Karpas-422 (cell line): Measurements from ENCODE around the gene COL13A1. TPM values are rescaled to one million over a fixed set of nuclear protein-coding genes. Genes with fewer than 3 reads are reported as not detected.

Experiments
- DNase-seq: peaks from one replicate; pipeline ENCODE4 v3.0.0-alpha.2; 2015
- H2AFZ ChIP-seq: fragments of 200-600 bp; sonication (generic); 2 replicates; pipeline ENCODE4 v1.6.1; 2014; ENCODE audit warnings: antibody characterized with exemption, low read length, mixed read lengths
- H3K27ac ChIP-seq: fragments of 200-600 bp; sonication (generic); 2 replicates; pipeline ENCODE4 v1.5.1; 2014; ENCODE audit warnings: mild to moderate bottlenecking, low read length, moderate library complexity
- H3K27me3 ChIP-seq: fragments of 200-600 bp; sonication (generic); 2 replicates; pipeline ENCODE4 v1.6.1; 2014; ENCODE audit warnings: low read length, mixed read lengths
- H3K36me3 ChIP-seq: fragments of 200-600 bp; sonication (generic); 2 replicates; pipeline ENCODE4 v1.6.1; 2014; ENCODE audit warnings: low read length, mixed read lengths; ENCODE audit not compliant: insufficient read depth
- H3K4me1 ChIP-seq: fragments of 200-600 bp; sonication (generic); 2 replicates; pipeline ENCODE4 v1.6.1; 2014; ENCODE audit warnings: mild to moderate bottlenecking, low read length, mixed read lengths
- H3K4me2 ChIP-seq: fragments of 200-600 bp; sonication (generic); 2 replicates; pipeline ENCODE4 v1.6.1; 2014; ENCODE audit warnings: low read length, low read depth, mild to moderate bottlenecking; ENCODE audit not compliant: poor library complexity, severe bottlenecking
- H3K4me3 ChIP-seq: fragments of 200-600 bp; sonication (generic); 2 replicates; pipeline ENCODE4 v1.5.1; 2014; ENCODE audit warnings: mild to moderate bottlenecking, antibody characterized with exemption, low read length, mixed read lengths
- H3K79me2 ChIP-seq: fragments of 200-600 bp; sonication (generic); 2 replicates; pipeline ENCODE4 v1.6.1; 2014; ENCODE audit warnings: mild to moderate bottlenecking, low read length, mixed read lengths
- H3K9ac ChIP-seq: fragments of 200-600 bp; sonication (generic); 2 replicates; pipeline ENCODE4 v1.6.0; 2014; ENCODE audit warnings: low read length
- H3K9me2 ChIP-seq: fragments of 200-600 bp; sonication (generic), shearing (Covaris generic); replicated peaks from 2 replicates; pipeline ENCODE4 v1.6.0; 2014; ENCODE audit warnings: mild to moderate bottlenecking, low read length, moderate library complexity; ENCODE audit not compliant: insufficient read depth
- H3K9me3 ChIP-seq: fragments of 300-700, 200-600 bp; sonication (generic); 2 replicates; pipeline ENCODE4 v1.6.1; 2014; ENCODE audit warnings: low read length, mixed read lengths
- H4K20me1 ChIP-seq: fragments of 200-600 bp; sonication (generic); 2 replicates; pipeline ENCODE4 v1.6.1; 2014; ENCODE audit warnings: mild to moderate bottlenecking, antibody characterized with exemption, low read length, low read depth; ENCODE audit not compliant: insufficient read depth
- total RNA-seq: library from RNA; depleted of rRNA; stranded (reverse); fragments of >200 nt; shearing (Covaris generic); gene quantifications from 2 replicates; pipeline ENCODE4 v1.2.3, GENCODE V29; 2014; ENCODE audit warnings: low replicate concordance

COL13A1 gene
- total RNA-seq, 1 experiment from 2014 or later = not detected

- H4K20me1 ChIP-seq = no peaks in the 10 kb centered on the region
- no peak overlapping the region for H3K4me2 ChIP-seq
- peaks cover 6% of the 10 kb centered on the region for H3K4me1 ChIP-seq
- H3K27me3 ChIP-seq = no peaks in the 10 kb centered on the region
- no peak overlapping the region for H3K27ac ChIP-seq
- H2AFZ ChIP-seq = no peak overlapping the region
- H3K36me3 ChIP-seq = no peaks in the 10 kb centered on the region
- H3K9me2 ChIP-seq = no peaks in the 10 kb centered on the region
- no peaks in the 10 kb centered on the region for H3K79me2 ChIP-seq
- no peak overlapping the region for H3K4me3 ChIP-seq
- H3K9ac ChIP-seq = no peak overlapping the region
- DNase-seq = no peak
- no peaks in the 10 kb centered on the region for H3K9me3 ChIP-seq
These were observed 26.6 kb downstream of the COL13A1 start for GRCh38 chr10:69828144-69828870.

- no peak for DNase-seq
- no peaks in the 10 kb centered on the region for H3K9me3 ChIP-seq
- no peak overlapping the region for H3K27ac ChIP-seq
- no peak overlapping the region for H2AFZ ChIP-seq
- no peaks in the 10 kb centered on the region for H3K27me3 ChIP-seq
- H3K4me2 ChIP-seq = no peak overlapping the region
- peaks cover 6% of the 10 kb centered on the region for H3K4me1 ChIP-seq
- H3K36me3 ChIP-seq = no peaks in the 10 kb centered on the region
- no peaks in the 10 kb centered on the region for H4K20me1 ChIP-seq
- H3K9me2 ChIP-seq = no peaks in the 10 kb centered on the region
- H3K9ac ChIP-seq = no peak overlapping the region
- no peak overlapping the region for H3K4me3 ChIP-seq
- H3K79me2 ChIP-seq = no peaks in the 10 kb centered on the region
These were observed 28.1 kb downstream of the COL13A1 start for GRCh38 chr10:69829775-69830174.

GRCh38 chr10:69831231-69831855, 29.6 kb downstream of the COL13A1 start:
- Histone ChIP-seq H3K27me3 (no peaks in the 10 kb centered on the region), H3K4me3 (no peak overlapping the region)
- DNase-seq = no peak

GRCh38 chr10:69835233-69835632, 33.5 kb downstream of the COL13A1 start:
- H2AFZ ChIP-seq = no peak overlapping the region
- H3K4me2 ChIP-seq = no peak overlapping the region
- DNase-seq = no peak
- no peak overlapping the region for H3K9ac ChIP-seq
- H3K79me2 ChIP-seq = no peaks in the 10 kb centered on the region
- no peaks in the 10 kb centered on the region for H3K9me3 ChIP-seq
- H3K27ac ChIP-seq = no peak overlapping the region
- H4K20me1 ChIP-seq = no peaks in the 10 kb centered on the region
- H3K27me3 ChIP-seq = no peaks in the 10 kb centered on the region
- no peak overlapping the region for H3K4me3 ChIP-seq
- no peaks in the 10 kb centered on the region for H3K36me3 ChIP-seq
- H3K9me2 ChIP-seq = no peaks in the 10 kb centered on the region
- no peaks in the 10 kb centered on the region for H3K4me1 ChIP-seq

More at GRCh38 chr10:69831231-69831855, 29.6 kb downstream of the COL13A1 start:
- H3K79me2 ChIP-seq = no peaks in the 10 kb centered on the region
- H3K27ac ChIP-seq = no peak overlapping the region
- H3K9me3 ChIP-seq = no peaks in the 10 kb centered on the region
- H4K20me1 ChIP-seq = no peaks in the 10 kb centered on the region
- H3K4me2 ChIP-seq = no peak overlapping the region
- H3K4me1 ChIP-seq = peaks cover 6% of the 10 kb centered on the region
- H3K36me3 ChIP-seq = no peaks in the 10 kb centered on the region
- H2AFZ ChIP-seq = no peak overlapping the region
- H3K9ac ChIP-seq = no peak overlapping the region
- no peaks in the 10 kb centered on the region for H3K9me2 ChIP-seq

GRCh38 chr10:69835875-69836730, 34.4 kb downstream of the COL13A1 start:
- H3K9me2 ChIP-seq = no peaks in the 10 kb centered on the region
- no peaks in the 10 kb centered on the region for H3K27me3 ChIP-seq
- no peaks in the 10 kb centered on the region for H3K4me1 ChIP-seq
- no peak overlapping the region for H3K27ac ChIP-seq
- no peak overlapping the region for H3K4me3 ChIP-seq
- H3K79me2 ChIP-seq = no peaks in the 10 kb centered on the region
- no peak for DNase-seq
- H3K4me2 ChIP-seq = no peak overlapping the region
- H3K9ac ChIP-seq = no peak overlapping the region
- H3K9me3 ChIP-seq = no peaks in the 10 kb centered on the region
- H3K36me3 ChIP-seq = no peaks in the 10 kb centered on the region
- no peaks in the 10 kb centered on the region for H4K20me1 ChIP-seq
- no peak overlapping the region for H2AFZ ChIP-seq

GRCh38 chr10:69836731-69837030, 35.0 kb downstream of the COL13A1 start:
- H3K27me3 ChIP-seq = no peaks in the 10 kb centered on the region
- no peak overlapping the region for H3K4me2 ChIP-seq
- H3K9ac ChIP-seq = no peak overlapping the region
- H3K9me2 ChIP-seq = no peaks in the 10 kb centered on the region
- DNase-seq = no peak
- H2AFZ ChIP-seq = no peak overlapping the region
- H3K79me2 ChIP-seq = no peaks in the 10 kb centered on the region
- no peaks in the 10 kb centered on the region for H3K36me3 ChIP-seq
- H3K4me1 ChIP-seq = no peaks in the 10 kb centered on the region
- H4K20me1 ChIP-seq = no peaks in the 10 kb centered on the region
- no peak overlapping the region for H3K27ac ChIP-seq
- no peak overlapping the region for H3K4me3 ChIP-seq
- no peaks in the 10 kb centered on the region for H3K9me3 ChIP-seq

- no peak for DNase-seq
- Histone ChIP-seq H3K27me3 (no peaks in the 10 kb centered on the region), H3K79me2 (no peaks in the 10 kb centered on the region), H3K9ac (no peak overlapping the region), H3K4me1 (no peaks in the 10 kb centered on the region), H3K9me2 (no peaks in the 10 kb centered on the region), H3K27ac (no peak overlapping the region), H3K4me3 (no peak overlapping the region), H4K20me1 (no peaks in the 10 kb centered on the region), H3K36me3 (no peaks in the 10 kb centered on the region), H3K9me3 (no peaks in the 10 kb centered on the region), H3K4me2 (no peak overlapping the region), H2AFZ (no peak overlapping the region)
These were observed 35.6 kb downstream of the COL13A1 start for GRCh38 chr10:69837261-69837660.

- Histone ChIP-seq H3K27ac (no peak overlapping the region), H3K4me2 (no peak overlapping the region), H2AFZ (no peak overlapping the region), H4K20me1 (no peaks in the 10 kb centered on the region), H3K79me2 (no peaks in the 10 kb centered on the region), H3K4me3 (no peak overlapping the region), H3K9me2 (no peaks in the 10 kb centered on the region), H3K27me3 (no peaks in the 10 kb centered on the region), H3K4me1 (no peaks in the 10 kb centered on the region), H3K36me3 (no peaks in the 10 kb centered on the region), H3K9ac (no peak overlapping the region), H3K9me3 (no peaks in the 10 kb centered on the region)
- no peak for DNase-seq
These were observed 36.7 kb downstream of the COL13A1 start for GRCh38 chr10:69838418-69838817.
